HEK293 (cell line): ENCODE results near the gene RBM20.

Experiments used
- CTCF ChIA-PET: fragments of 350-600 bp; formaldehyde crosslinking; extraction: SDS; loops from one replicate; lab custom pipeline; 2021; ENCODE audit warnings: antibody characterized with exemption; lab: Yijun Ruan, JAX
- POLR2A ChIA-PET: fragments of 300-600 bp; formaldehyde crosslinking; extraction: SDS; loops from one replicate; lab custom pipeline; 2020; ENCODE audit warnings: antibody characterized with exemption, inconsistent platforms; lab: Yijun Ruan, JAX
- H3K27ac ChIP-seq: fragments of 200-500 bp; sonication (Bioruptor generic); 2 replicates; pipeline ENCODE4 v1.5.1; 2014; ENCODE audit warnings: low read depth, low read length, control low read depth, inconsistent platforms; ENCODE audit errors: extremely low read depth
- H3K36me3 ChIP-seq, 2 experiments: fragments of 200-500 bp in 1 of 2; sonication (Bioruptor generic) in 1 of 2; 1 replicate in 1 of 2; 2 replicates in 1 of 2; pipeline ENCODE4 v1.5.1; 2014 to 2017; ENCODE audit warnings: inconsistent platforms in 2 of 2, low read length in 2 of 2; ENCODE audit not compliant: control insufficient read depth in 2 of 2, insufficient read depth in 1 of 2
- H3K4me1 ChIP-seq: fragments of 200-500 bp; sonication (Bioruptor generic); 2 replicates; pipeline ENCODE4 v1.5.1; 2014; ENCODE audit warnings: mild to moderate bottlenecking, low read length, inconsistent platforms; ENCODE audit not compliant: control insufficient read depth, insufficient read depth
- H3K4me3 ChIP-seq: 2 replicates; pipeline ENCODE4 v1.5.1; 2011; ENCODE audit warnings: low read depth, mild to moderate bottlenecking, control low read depth, low read length, moderate library complexity
- H3K9me3 ChIP-seq: fragments of 200-500 bp; sonication (Bioruptor generic); 2 replicates; pipeline ENCODE4 v1.5.1; 2014; ENCODE audit warnings: low read depth, low read length, inconsistent platforms; ENCODE audit not compliant: control insufficient read depth, insufficient read depth
- KLF7 ChIP-seq: fragments of 450-650 bp; formaldehyde crosslinking; IDR thresholded peaks from 2 replicates; pipeline ENCODE4 v1.5.1; 2016; ENCODE audit warnings: missing biosample characterization, missing genetic modification characterization, borderline replicate concordance
- KLF9 ChIP-seq: fragments of 450-650 bp; formaldehyde crosslinking; IDR thresholded peaks from 2 replicates; pipeline ENCODE4 v1.5.1; 2016; ENCODE audit warnings: missing biosample characterization, missing genetic modification characterization, low read depth
- MZF1 ChIP-seq: fragments of 450-650 bp; formaldehyde crosslinking; IDR thresholded peaks from 2 replicates; pipeline ENCODE4 v1.5.1; 2017; ENCODE audit warnings: missing biosample characterization, missing genetic modification characterization, borderline replicate concordance
- PRDM1 ChIP-seq: fragments of 450-650 bp; formaldehyde crosslinking; IDR thresholded peaks from 2 replicates; pipeline ENCODE4; 2016; ENCODE audit warnings: missing biosample characterization, missing genetic modification characterization
- ZBTB48 ChIP-seq: fragments of 450-650 bp; formaldehyde crosslinking; IDR thresholded peaks from 2 replicates; pipeline ENCODE4 v1.5.1; 2016; ENCODE audit warnings: missing biosample characterization, missing genetic modification characterization
- ZFP37 ChIP-seq: fragments of 450-650 bp; formaldehyde crosslinking; IDR thresholded peaks from 2 replicates; pipeline ENCODE4 v1.5.1; 2016; ENCODE audit warnings: missing biosample characterization, missing genetic modification characterization
- ZNF121 ChIP-seq: fragments of 450-650 bp; formaldehyde crosslinking; IDR thresholded peaks from 2 replicates; pipeline ENCODE4 v1.5.1; 2016; ENCODE audit warnings: missing biosample characterization, missing genetic modification characterization
- ZNF132 ChIP-seq: fragments of 450-650 bp; formaldehyde crosslinking; IDR thresholded peaks from 2 replicates; pipeline ENCODE4 v1.5.1; 2017; ENCODE audit warnings: missing biosample characterization, missing genetic modification characterization, borderline replicate concordance
- ZNF155 ChIP-seq: fragments of 450-650 bp; formaldehyde crosslinking; IDR thresholded peaks from 2 replicates; pipeline ENCODE4 v1.5.1; 2016; ENCODE audit warnings: missing biosample characterization, missing genetic modification characterization
- ZNF211 ChIP-seq: fragments of 450-650 bp; formaldehyde crosslinking; IDR thresholded peaks from 2 replicates; pipeline ENCODE4 v1.5.1; 2016; ENCODE audit warnings: low read depth, missing biosample characterization, missing genetic modification characterization
- ZNF302 ChIP-seq: fragments of 450-650 bp; formaldehyde crosslinking; IDR thresholded peaks from 2 replicates; pipeline ENCODE4 v1.5.1; 2016; ENCODE audit warnings: missing biosample characterization, missing genetic modification characterization, low read depth
- ZNF311 ChIP-seq: fragments of 450-650 bp; formaldehyde crosslinking; IDR thresholded peaks from 2 replicates; pipeline ENCODE4 v1.5.1; 2017; ENCODE audit warnings: missing biosample characterization, missing genetic modification characterization, borderline replicate concordance
- ZNF423 ChIP-seq: fragments of 450-650 bp; formaldehyde crosslinking; IDR thresholded peaks from 2 replicates; pipeline ENCODE4 v1.5.1; 2016; ENCODE audit warnings: missing biosample characterization, missing genetic modification characterization
- ZNF626 ChIP-seq: fragments of 450-650 bp; sonication (Bioruptor Pico); formaldehyde crosslinking; IDR thresholded peaks from 2 replicates; pipeline ENCODE4 v1.5.1; 2018; ENCODE audit warnings: missing biosample characterization, missing genetic modification characterization, inconsistent platforms
- ZNF629 ChIP-seq: fragments of 450-650 bp; formaldehyde crosslinking; IDR thresholded peaks from 2 replicates; pipeline ENCODE4 v1.5.1; 2017; ENCODE audit warnings: missing biosample characterization, missing genetic modification characterization
- TF ChIP-seq, protein P1 (sequence below): fragments of 450-650 bp; formaldehyde crosslinking; IDR thresholded peaks from 2 replicates; pipeline ENCODE4 v1.5.1; 2016; ENCODE audit warnings: missing biosample characterization, missing genetic modification characterization
- TF ChIP-seq, protein P2 (sequence below): fragments of 450-650 bp; formaldehyde crosslinking; IDR thresholded peaks from 2 replicates; pipeline ENCODE4 v1.5.1; 2016; ENCODE audit warnings: missing biosample characterization, missing genetic modification characterization
- TF ChIP-seq, protein P3 (sequence below): fragments of 450-650 bp; formaldehyde crosslinking; IDR thresholded peaks from 2 replicates; pipeline ENCODE4 v1.5.1; 2017; ENCODE audit warnings: missing biosample characterization, missing genetic modification characterization
- TF ChIP-seq, protein P4 (sequence below): fragments of 450-650 bp; IDR thresholded peaks from 2 replicates; pipeline ENCODE4 v1.5.1; 2018; ENCODE audit warnings: missing biosample characterization, mild to moderate bottlenecking, missing genetic modification characterization

Gene RBM20

DNA sequence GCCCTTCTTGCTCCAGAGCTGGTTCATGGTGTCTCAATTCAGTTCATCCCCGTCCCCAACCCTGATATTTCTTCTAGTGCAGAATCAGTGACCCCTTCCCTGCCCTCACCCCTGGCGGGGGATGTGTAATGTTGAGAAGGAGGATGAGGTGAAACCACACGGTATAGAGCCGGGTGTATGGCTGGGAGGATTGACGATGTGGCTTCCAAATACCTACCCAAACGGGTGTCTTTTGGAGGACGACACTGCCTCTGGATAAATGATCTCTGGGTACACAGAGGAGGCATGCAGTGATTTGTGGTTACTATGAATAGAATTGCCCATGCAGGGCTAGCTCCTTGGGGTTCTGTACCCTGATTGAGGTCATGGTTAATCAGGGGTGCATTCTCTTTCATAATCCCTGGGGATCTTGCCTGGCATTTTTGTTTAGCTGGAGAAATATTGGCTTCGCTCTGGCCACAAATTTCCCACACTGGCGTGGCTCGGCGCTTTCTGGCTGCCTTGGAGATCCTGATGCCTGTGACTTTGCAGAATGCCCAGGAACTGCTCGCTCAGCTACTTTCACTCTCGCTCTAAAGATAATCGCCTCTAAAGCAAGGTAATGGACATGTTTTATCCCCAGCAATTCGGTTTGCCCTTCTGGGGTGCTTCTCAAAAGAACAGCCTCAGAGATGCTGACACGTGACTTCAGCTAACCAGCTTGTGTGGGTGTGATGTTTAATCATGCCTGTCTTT lies 89.2 kb downstream of the RBM20 start:
- no peaks in the 10 kb centered on the region for H3K9me3 ChIP-seq
- H3K27ac ChIP-seq: no peak overlapping the region
- ChIA-PET POLR2A (interaction anchor here (0.8 kb wide), 1 partner anchor 32 kb away, joined by 3 read pairs; no protein-coding TSS in a partner anchor), CTCF (interaction anchor here (0.7 kb wide), 1 partner anchor 117 kb away, joined by 3 read pairs; no protein-coding TSS in a partner anchor)
- H3K36me3 ChIP-seq: no peaks in the 10 kb centered on the region
- H3K4me3 ChIP-seq: no peak overlapping the region
- H3K4me1 ChIP-seq: no peaks in the 10 kb centered on the region
- no peak for TF ChIP-seq KLF7
- TF ChIP-seq ZNF629: no peak
- no peak for TF ChIP-seq ZNF211 (tag by site-specific recombination)
- TF ChIP-seq, protein P1, sequence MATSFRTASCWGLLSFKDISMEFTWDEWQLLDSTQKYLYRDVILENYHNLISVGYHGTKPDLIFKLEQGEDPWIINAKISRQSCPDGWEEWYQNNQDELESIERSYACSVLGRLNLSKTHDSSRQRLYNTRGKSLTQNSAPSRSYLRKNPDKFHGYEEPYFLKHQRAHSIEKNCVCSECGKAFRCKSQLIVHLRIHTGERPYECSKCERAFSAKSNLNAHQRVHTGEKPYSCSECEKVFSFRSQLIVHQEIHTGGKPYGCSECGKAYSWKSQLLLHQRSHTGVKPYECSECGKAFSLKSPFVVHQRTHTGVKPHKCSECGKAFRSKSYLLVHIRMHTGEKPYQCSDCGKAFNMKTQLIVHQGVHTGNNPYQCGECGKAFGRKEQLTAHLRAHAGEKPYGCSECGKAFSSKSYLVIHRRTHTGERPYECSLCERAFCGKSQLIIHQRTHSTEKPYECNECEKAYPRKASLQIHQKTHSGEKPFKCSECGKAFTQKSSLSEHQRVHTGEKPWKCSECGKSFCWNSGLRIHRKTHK (tag by site-specific recombination): no peak
- TF ChIP-seq ZNF626 (tag by site-specific recombination): no peak
- no peak for TF ChIP-seq ZNF132 (tag by site-specific recombination)
- TF ChIP-seq, protein P2, sequence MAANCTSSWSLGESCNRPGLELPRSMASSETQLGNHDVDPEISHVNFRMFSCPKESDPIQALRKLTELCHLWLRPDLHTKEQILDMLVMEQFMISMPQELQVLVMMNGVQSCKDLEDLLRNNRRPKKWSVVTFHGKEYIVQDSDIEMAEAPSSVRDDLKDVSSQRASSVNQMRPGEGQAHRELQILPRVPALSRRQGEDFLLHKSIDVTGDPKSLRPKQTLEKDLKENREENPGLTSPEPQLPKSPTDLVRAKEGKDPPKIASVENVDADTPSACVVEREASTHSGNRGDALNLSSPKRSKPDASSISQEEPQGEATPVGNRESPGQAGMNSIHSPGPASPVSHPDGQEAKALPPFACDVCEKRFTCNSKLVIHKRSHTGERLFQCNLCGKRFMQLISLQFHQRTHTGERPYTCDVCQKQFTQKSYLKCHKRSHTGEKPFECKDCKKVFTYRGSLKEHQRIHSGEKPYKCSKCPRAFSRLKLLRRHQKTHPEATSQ (tag by site-specific recombination): no peak
- no peak for TF ChIP-seq ZFP37 (tag by site-specific recombination)
- TF ChIP-seq, protein P3, sequence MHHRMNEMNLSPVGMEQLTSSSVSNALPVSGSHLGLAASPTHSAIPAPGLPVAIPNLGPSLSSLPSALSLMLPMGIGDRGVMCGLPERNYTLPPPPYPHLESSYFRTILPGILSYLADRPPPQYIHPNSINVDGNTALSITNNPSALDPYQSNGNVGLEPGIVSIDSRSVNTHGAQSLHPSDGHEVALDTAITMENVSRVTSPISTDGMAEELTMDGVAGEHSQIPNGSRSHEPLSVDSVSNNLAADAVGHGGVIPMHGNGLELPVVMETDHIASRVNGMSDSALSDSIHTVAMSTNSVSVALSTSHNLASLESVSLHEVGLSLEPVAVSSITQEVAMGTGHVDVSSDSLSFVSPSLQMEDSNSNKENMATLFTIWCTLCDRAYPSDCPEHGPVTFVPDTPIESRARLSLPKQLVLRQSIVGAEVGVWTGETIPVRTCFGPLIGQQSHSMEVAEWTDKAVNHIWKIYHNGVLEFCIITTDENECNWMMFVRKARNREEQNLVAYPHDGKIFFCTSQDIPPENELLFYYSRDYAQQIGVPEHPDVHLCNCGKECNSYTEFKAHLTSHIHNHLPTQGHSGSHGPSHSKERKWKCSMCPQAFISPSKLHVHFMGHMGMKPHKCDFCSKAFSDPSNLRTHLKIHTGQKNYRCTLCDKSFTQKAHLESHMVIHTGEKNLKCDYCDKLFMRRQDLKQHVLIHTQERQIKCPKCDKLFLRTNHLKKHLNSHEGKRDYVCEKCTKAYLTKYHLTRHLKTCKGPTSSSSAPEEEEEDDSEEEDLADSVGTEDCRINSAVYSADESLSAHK (tag by site-specific recombination): no peak
- no peak for TF ChIP-seq ZNF121 (tag by site-specific recombination)
- no peak for TF ChIP-seq ZBTB48 (tag by site-specific recombination)
- TF ChIP-seq MZF1 (tag by site-specific recombination): no peak
- no peak for TF ChIP-seq ZNF155
- no peak for TF ChIP-seq ZNF423
- no peak for TF ChIP-seq ZNF311 (tag by site-specific recombination)
- TF ChIP-seq, protein P4, sequence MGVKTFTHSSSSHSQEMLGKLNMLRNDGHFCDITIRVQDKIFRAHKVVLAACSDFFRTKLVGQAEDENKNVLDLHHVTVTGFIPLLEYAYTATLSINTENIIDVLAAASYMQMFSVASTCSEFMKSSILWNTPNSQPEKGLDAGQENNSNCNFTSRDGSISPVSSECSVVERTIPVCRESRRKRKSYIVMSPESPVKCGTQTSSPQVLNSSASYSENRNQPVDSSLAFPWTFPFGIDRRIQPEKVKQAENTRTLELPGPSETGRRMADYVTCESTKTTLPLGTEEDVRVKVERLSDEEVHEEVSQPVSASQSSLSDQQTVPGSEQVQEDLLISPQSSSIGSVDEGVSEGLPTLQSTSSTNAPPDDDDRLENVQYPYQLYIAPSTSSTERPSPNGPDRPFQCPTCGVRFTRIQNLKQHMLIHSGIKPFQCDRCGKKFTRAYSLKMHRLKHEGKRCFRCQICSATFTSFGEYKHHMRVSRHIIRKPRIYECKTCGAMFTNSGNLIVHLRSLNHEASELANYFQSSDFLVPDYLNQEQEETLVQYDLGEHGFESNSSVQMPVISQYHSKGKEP (tag by site-specific recombination): no peak
- no peak for TF ChIP-seq KLF9
- TF ChIP-seq ZNF302: no peak
- no peak for TF ChIP-seq PRDM1 (tag by site-specific recombination)
- TF ChIP-seq, all 188 proteins: peak for 0
